Measurements from ENCODE around the gene SYCE3.

SYCE3 gene

GRCh38 chr22:50606946-50607658 lies 44.4 kb upstream of the SYCE3 start:
- no peak overlapping the region for H2AFZ ChIP-seq
- no peak overlapping the region for H3K9ac ChIP-seq
- TF ChIP-seq, protein P1, sequence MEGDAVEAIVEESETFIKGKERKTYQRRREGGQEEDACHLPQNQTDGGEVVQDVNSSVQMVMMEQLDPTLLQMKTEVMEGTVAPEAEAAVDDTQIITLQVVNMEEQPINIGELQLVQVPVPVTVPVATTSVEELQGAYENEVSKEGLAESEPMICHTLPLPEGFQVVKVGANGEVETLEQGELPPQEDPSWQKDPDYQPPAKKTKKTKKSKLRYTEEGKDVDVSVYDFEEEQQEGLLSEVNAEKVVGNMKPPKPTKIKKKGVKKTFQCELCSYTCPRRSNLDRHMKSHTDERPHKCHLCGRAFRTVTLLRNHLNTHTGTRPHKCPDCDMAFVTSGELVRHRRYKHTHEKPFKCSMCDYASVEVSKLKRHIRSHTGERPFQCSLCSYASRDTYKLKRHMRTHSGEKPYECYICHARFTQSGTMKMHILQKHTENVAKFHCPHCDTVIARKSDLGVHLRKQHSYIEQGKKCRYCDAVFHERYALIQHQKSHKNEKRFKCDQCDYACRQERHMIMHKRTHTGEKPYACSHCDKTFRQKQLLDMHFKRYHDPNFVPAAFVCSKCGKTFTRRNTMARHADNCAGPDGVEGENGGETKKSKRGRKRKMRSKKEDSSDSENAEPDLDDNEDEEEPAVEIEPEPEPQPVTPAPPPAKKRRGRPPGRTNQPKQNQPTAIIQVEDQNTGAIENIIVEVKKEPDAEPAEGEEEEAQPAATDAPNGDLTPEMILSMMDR (IDR thresholded peaks at IDR 0.05) = no peak
- H3K4me1 ChIP-seq = no peaks in the 10 kb centered on the region
- no peak overlapping the region for H3K4me2 ChIP-seq (ENCODE audit: low read length)
- no peak overlapping the region for H3K27ac ChIP-seq
- H3K4me3 ChIP-seq (ENCODE audit: low read depth, low read length) = no peak overlapping the region
- H3K36me3 ChIP-seq (ENCODE audit: control insufficient read depth, insufficient read depth, low read length) = no peaks in the 10 kb centered on the region
- no peaks in the 10 kb centered on the region for H3K27me3 ChIP-seq (ENCODE audit: control insufficient read depth, insufficient read depth, low read length)
- no peaks in the 10 kb centered on the region for H3K9me3 ChIP-seq (ENCODE audit: control insufficient read depth, low read length)
- no peaks in the 10 kb centered on the region for H3K79me2 ChIP-seq

- Histone ChIP-seq H3K36me3 (ENCODE audit: control insufficient read depth, insufficient read depth, low read length) (no peaks in the 10 kb centered on the region), H3K4me3 (ENCODE audit: low read depth, low read length) (no peak overlapping the region), H3K4me2 (ENCODE audit: low read length) (no peak overlapping the region), H3K27ac (no peak overlapping the region), H3K27me3 (ENCODE audit: control insufficient read depth, insufficient read depth, low read length) (no peaks in the 10 kb centered on the region), H3K79me2 (no peaks in the 10 kb centered on the region), H2AFZ (no peak overlapping the region), H3K4me1 (no peaks in the 10 kb centered on the region), H3K9ac (no peak overlapping the region), H3K9me3 (ENCODE audit: control insufficient read depth, low read length) (no peaks in the 10 kb centered on the region)
- TF ChIP-seq, protein P1 (IDR thresholded peaks at IDR 0.05) = no peak
These were observed 43.6 kb upstream of the SYCE3 start for GRCh38 chr22:50606165-50606945.

GRCh38 chr22:50605613-50606074 lies 42.9 kb upstream of the SYCE3 start:
- TF ChIP-seq, protein P1 (IDR thresholded peaks at IDR 0.05) = no peak
- Histone ChIP-seq H3K79me2 (no peaks in the 10 kb centered on the region), H3K27ac (no peak overlapping the region), H3K4me3 (ENCODE audit: low read depth, low read length) (no peak overlapping the region), H2AFZ (no peak overlapping the region), H3K9me3 (ENCODE audit: control insufficient read depth, low read length) (no peaks in the 10 kb centered on the region), H3K4me1 (no peaks in the 10 kb centered on the region), H3K27me3 (ENCODE audit: control insufficient read depth, insufficient read depth, low read length) (no peaks in the 10 kb centered on the region), H3K4me2 (ENCODE audit: low read length) (no peak overlapping the region), H3K36me3 (ENCODE audit: control insufficient read depth, insufficient read depth, low read length) (no peaks in the 10 kb centered on the region), H3K9ac (no peak overlapping the region)

DNA sequence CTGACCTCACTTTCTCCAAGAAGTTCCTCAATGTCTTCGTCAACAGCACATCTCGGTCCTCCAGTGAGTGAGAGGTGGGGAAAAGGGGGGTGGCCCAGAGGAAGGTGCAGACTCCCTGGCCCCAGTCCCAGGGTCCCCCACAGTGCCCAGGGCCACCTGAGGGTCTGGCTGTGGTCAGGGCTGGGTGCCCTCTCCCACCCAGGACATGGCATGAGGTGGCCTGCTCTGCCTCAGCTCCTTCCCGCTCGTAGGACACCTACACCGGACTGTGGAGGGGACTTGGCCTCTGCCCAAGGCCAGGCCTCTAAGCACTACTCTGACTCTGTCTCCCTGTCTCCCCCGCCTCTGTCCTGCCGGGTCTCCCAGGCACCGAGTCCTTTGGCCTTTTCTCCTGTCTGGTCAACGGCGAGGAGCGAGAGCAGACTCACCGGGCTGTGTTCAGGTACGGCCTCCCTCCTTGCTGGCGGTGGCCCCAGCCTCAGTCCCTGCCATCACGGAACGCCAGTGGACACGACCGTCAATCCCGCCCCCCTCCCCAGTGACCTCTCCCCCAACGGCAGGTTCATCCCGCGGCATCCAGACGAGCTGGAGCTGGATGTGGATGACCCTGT lies 42.4 kb upstream of the SYCE3 start:
- Histone ChIP-seq H3K79me2 (no peaks in the 10 kb centered on the region), H3K9ac (no peak overlapping the region), H2AFZ (no peak overlapping the region), H3K27ac (no peak overlapping the region), H3K4me2 (ENCODE audit: low read length) (no peak overlapping the region), H3K4me3 (ENCODE audit: low read depth, low read length) (no peak overlapping the region), H3K27me3 (ENCODE audit: control insufficient read depth, insufficient read depth, low read length) (no peaks in the 10 kb centered on the region), H3K36me3 (ENCODE audit: control insufficient read depth, insufficient read depth, low read length) (no peaks in the 10 kb centered on the region), H3K9me3 (ENCODE audit: control insufficient read depth, low read length) (no peaks in the 10 kb centered on the region), H3K4me1 (no peaks in the 10 kb centered on the region)
- TF ChIP-seq, protein P1 (IDR thresholded peaks at IDR 0.05) = no peak
